Mesendoderm (in vitro differentiated cells): Measurements from ENCODE around the gene MYL6.
"Not testable (repeated sequence)": the region's sequence is repeated elsewhere in the genome, so short reads cannot be mapped to it uniquely, and the experiment has no call there.

ENCODE experiments used
- DNase-seq: peaks from one replicate; pipeline ENCODE4 v3.0.0; 2013
- H2AK5ac ChIP-seq: 2 replicates; pipeline ENCODE4 v1.6.1; 2013; ENCODE audit warnings: low read length, inconsistent platforms
- H2BK120ac ChIP-seq: 2 replicates; pipeline ENCODE4 v1.6.1; 2013; ENCODE audit warnings: low read depth, mild to moderate bottlenecking, low read length, moderate library complexity, mixed read lengths
- H2BK15ac ChIP-seq: replicated peaks from 2 replicates; pipeline ENCODE4 v1.6.1; 2013; ENCODE audit warnings: low read depth, mild to moderate bottlenecking, moderate library complexity
- H2BK5ac ChIP-seq: 2 replicates; pipeline ENCODE4 v1.6.1; 2013; ENCODE audit warnings: low read length, inconsistent platforms
- H3K18ac ChIP-seq: 2 replicates; pipeline ENCODE4 v1.6.1; 2013; ENCODE audit warnings: mild to moderate bottlenecking, low read length, mixed read lengths
- H3K23ac ChIP-seq: one replicate; pipeline ENCODE4 v1.6.1; 2013; ENCODE audit warnings: low read length
- H3K27ac ChIP-seq: 2 replicates; pipeline ENCODE4 v1.5.1; 2013; ENCODE audit warnings: low read depth, mild to moderate bottlenecking, inconsistent platforms, low read length, moderate library complexity
- H3K27me3 ChIP-seq: 2 replicates; pipeline ENCODE4 v1.6.1; 2013; ENCODE audit warnings: low read length, control low read depth, mild to moderate bottlenecking, inconsistent platforms; ENCODE audit not compliant: insufficient read depth, poor library complexity
- H3K36me3 ChIP-seq: 2 replicates; pipeline ENCODE4 v1.6.1; 2013; ENCODE audit warnings: low read length, inconsistent platforms; ENCODE audit not compliant: control insufficient read depth, insufficient read depth
- H3K4ac ChIP-seq: one replicate; pipeline ENCODE4 v1.6.1; 2013; ENCODE audit warnings: low read depth, mild to moderate bottlenecking, low read length, moderate library complexity
- H3K4me1 ChIP-seq: 2 replicates; pipeline ENCODE4 v1.6.1; 2013; ENCODE audit warnings: low read depth, low read length, inconsistent platforms; ENCODE audit not compliant: control insufficient read depth
- H3K4me2 ChIP-seq: 2 replicates; pipeline ENCODE4 v1.6.1; 2013; ENCODE audit warnings: low read length
- H3K4me3 ChIP-seq: 2 replicates; pipeline ENCODE4 v1.5.1; 2013; ENCODE audit warnings: mild to moderate bottlenecking, low read length
- H3K56ac ChIP-seq: one replicate; pipeline ENCODE4 v1.6.1; 2013; ENCODE audit warnings: low read length
- H3K79me1 ChIP-seq: 2 replicates; pipeline ENCODE4 v1.6.1; 2013; ENCODE audit warnings: low read length, inconsistent platforms
- H3K79me2 ChIP-seq: 2 replicates; pipeline ENCODE4 v1.6.1; 2013; ENCODE audit warnings: mild to moderate bottlenecking, low read length; ENCODE audit not compliant: control insufficient read depth, insufficient read depth
- H3K9ac ChIP-seq: 2 replicates; pipeline ENCODE4 v1.6.1; 2013; ENCODE audit warnings: low read length, inconsistent platforms
- H4K5ac ChIP-seq: one replicate; pipeline ENCODE4 v1.6.1; 2013; ENCODE audit warnings: low read length
- H4K8ac ChIP-seq: one replicate; pipeline ENCODE4 v1.6.1; 2013; ENCODE audit warnings: low read depth, mild to moderate bottlenecking, control low read depth, low read length, moderate library complexity
- WGBS: extraction: QIAGEN DNeasy Blood & Tissue Kit; methylation state at CpG from one replicate; pipeline ENCODE4 v1.1.7; 2013; ENCODE audit warnings: low lambda C conversion rate, missing lambda C conversion rate; ENCODE audit not compliant: insufficient coverage; ENCODE audit errors: extremely low coverage; 5-methylcytosine and 5-hydroxymethylcytosine counted together

MYL6 gene

GRCh38 chr12:56117082-56117706 is 41.0 kb upstream of the MYL6 start:
- H2BK15ac ChIP-seq, H3K18ac ChIP-seq, DNase-seq, H2BK5ac ChIP-seq, H2AK5ac ChIP-seq, H2BK120ac ChIP-seq, H4K8ac ChIP-seq, H3K36me3 ChIP-seq, H3K79me1 ChIP-seq, H3K4ac ChIP-seq, H3K23ac ChIP-seq, H3K4me1 ChIP-seq, H3K27me3 ChIP-seq: not testable (repeated sequence)
- Histone ChIP-seq H3K79me2 (peaks cover 11% of the 10 kb centered on the region), H4K5ac (peak overlapping the region; percentile 93), H3K27ac (peak overlapping the region; percentile 46), H3K56ac (peak overlapping the region; percentile 98), H3K4me3 (peak overlapping the region; percentile 88), H3K9ac (peak overlapping the region; percentile 98), H3K4me2 (peak overlapping the region; percentile 45)
- no CpG with 5 or more reads among the region's 16 CpGs for WGBS

GRCh38 chr12:56117778-56118687 is 40.1 kb upstream of the MYL6 start, which contains the start of gene ZC3H10:
Gene ZC3H10 (plus strand): TSS chr12:56118266. CDS start chr12:56120563, 2,297 bp downstream.
- peak; percentile 100 for DNase-seq
- WGBS = no CpG with 5 or more reads among the region's 61 CpGs
- peak within 1 kb of the TSS; percentile 98 for H3K9ac ChIP-seq
- peaks cover 7% of the 10 kb centered on the region for H3K4me1 ChIP-seq
- H3K27me3 ChIP-seq = no peaks in the 10 kb centered on the region
- H2AK5ac ChIP-seq = peak within 1 kb of the TSS; percentile 1
- H3K4me2 ChIP-seq = peak within 1 kb of the TSS; percentile 94
- peaks cover 11% of the 10 kb centered on the region for H3K79me2 ChIP-seq
- peak within 1 kb of the TSS; percentile 46 for H3K27ac ChIP-seq
- H3K4me3 ChIP-seq = peak within 1 kb of the TSS; percentile 88
- no peak within 1 kb of the TSS for H2BK15ac ChIP-seq
- H2BK5ac ChIP-seq = no peak within 1 kb of the TSS
- H3K36me3 ChIP-seq = peaks cover 3% of the 10 kb centered on the region
- no peak within 1 kb of the TSS for H4K8ac ChIP-seq
- no peak within 1 kb of the TSS for H4K5ac ChIP-seq
- H2BK120ac ChIP-seq = no peak within 1 kb of the TSS
- no peak within 1 kb of the TSS for H3K4ac ChIP-seq
- H3K56ac ChIP-seq = peak within 1 kb of the TSS; percentile 98
- H3K79me1 ChIP-seq = no peaks in the 10 kb centered on the region
- H3K23ac ChIP-seq = no peak within 1 kb of the TSS
- peak within 1 kb of the TSS; percentile 35 for H3K18ac ChIP-seq

GRCh38 chr12:56118688-56119357 is 39.3 kb upstream of the MYL6 start:
- peaks cover 7% of the 10 kb centered on the region for H3K4me1 ChIP-seq
- no peak overlapping the region for H2BK15ac ChIP-seq
- no peak overlapping the region for H3K23ac ChIP-seq
- WGBS = no CpG with 5 or more reads among the region's 13 CpGs
- no peak overlapping the region for H2BK5ac ChIP-seq
- peak overlapping the region; percentile 96 for H3K56ac ChIP-seq
- no peaks in the 10 kb centered on the region for H3K79me1 ChIP-seq
- no peak for DNase-seq
- no peak overlapping the region for H2BK120ac ChIP-seq
- H3K27me3 ChIP-seq = no peaks in the 10 kb centered on the region
- H4K8ac ChIP-seq = no peak overlapping the region
- H3K9ac ChIP-seq = peak overlapping the region; percentile 73
- H2AK5ac ChIP-seq = peak overlapping the region; percentile 1
- H3K79me2 ChIP-seq = peaks cover 11% of the 10 kb centered on the region
- peak overlapping the region; percentile 35 for H3K18ac ChIP-seq
- H3K4me3 ChIP-seq = peak overlapping the region; percentile 70
- H4K5ac ChIP-seq = no peak overlapping the region
- peak overlapping the region; percentile 46 for H3K27ac ChIP-seq
- H3K4me2 ChIP-seq = peak overlapping the region; percentile 41
- H3K4ac ChIP-seq = no peak overlapping the region
- H3K36me3 ChIP-seq = peaks cover 2% of the 10 kb centered on the region

GRCh38 chr12:56119361-56119796 is 38.8 kb upstream of the MYL6 start:
- Histone ChIP-seq H3K56ac (peak overlapping the region; percentile 96), H3K4me3 (no peak overlapping the region), H3K27ac (no peak overlapping the region), H3K79me1 (peaks cover 2% of the 10 kb centered on the region), H3K4me2 (no peak overlapping the region), H3K9ac (peak overlapping the region; percentile 73), H2BK15ac (no peak overlapping the region), H3K36me3 (peaks cover 2% of the 10 kb centered on the region), H3K27me3 (no peaks in the 10 kb centered on the region), H3K4me1 (peaks cover 7% of the 10 kb centered on the region), H3K18ac (no peak overlapping the region), H2AK5ac (no peak overlapping the region), H4K5ac (no peak overlapping the region), H3K23ac (no peak overlapping the region), H3K79me2 (peaks cover 11% of the 10 kb centered on the region), H2BK120ac (no peak overlapping the region), H3K4ac (no peak overlapping the region), H2BK5ac (no peak overlapping the region), H4K8ac (no peak overlapping the region)
- peak; percentile 98 for DNase-seq
- no CpG with 5 or more reads among the region's 2 CpGs for WGBS

DNA sequence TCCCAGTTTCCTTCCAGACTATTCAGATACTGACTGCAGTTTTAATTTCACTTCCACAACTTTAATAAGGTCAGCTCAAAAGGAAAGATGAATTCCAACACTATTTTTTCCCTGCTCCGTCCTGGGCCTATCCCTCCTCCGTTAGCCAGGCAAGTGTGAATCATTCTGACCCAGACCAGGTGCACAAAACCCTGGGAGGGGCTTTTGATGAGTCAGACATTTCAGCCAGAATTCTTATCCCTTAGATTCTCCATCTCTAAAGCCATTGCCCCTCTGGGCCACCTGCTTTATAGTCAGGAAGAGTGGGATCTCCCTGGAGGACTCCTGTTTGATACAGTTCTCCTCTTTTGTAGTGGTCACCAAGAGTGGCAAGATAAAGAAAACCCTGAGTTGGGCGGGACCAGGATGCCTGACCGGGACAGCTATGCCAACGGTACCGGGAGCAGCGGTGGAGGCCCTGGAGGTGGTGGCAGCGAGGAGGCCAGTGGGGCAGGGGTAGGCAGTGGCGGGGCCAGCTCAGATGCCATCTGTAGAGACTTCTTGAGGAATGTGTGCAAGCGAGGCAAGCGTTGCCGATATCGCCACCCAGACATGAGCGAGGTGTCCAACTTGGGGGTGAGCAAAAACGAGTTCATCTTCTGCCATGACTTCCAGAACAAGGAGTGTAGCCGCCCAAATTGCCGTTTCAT is 37.9 kb upstream of the MYL6 start:
- Histone ChIP-seq H3K4me3 (no peak overlapping the region), H3K79me2 (peaks cover 11% of the 10 kb centered on the region), H3K56ac (no peak overlapping the region), H3K27ac (no peak overlapping the region), H3K27me3 (no peaks in the 10 kb centered on the region), H3K23ac (no peak overlapping the region), H2BK15ac (no peak overlapping the region), H3K4me1 (peaks cover 6% of the 10 kb centered on the region), H4K8ac (no peak overlapping the region), H3K9ac (no peak overlapping the region), H3K36me3 (peaks cover 2% of the 10 kb centered on the region), H4K5ac (no peak overlapping the region), H2BK5ac (no peak overlapping the region), H3K18ac (no peak overlapping the region), H3K79me1 (peaks cover 2% of the 10 kb centered on the region), H2AK5ac (no peak overlapping the region), H3K4ac (no peak overlapping the region), H2BK120ac (no peak overlapping the region), H3K4me2 (no peak overlapping the region)
- DNase-seq = peak; percentile 33
- no CpG with 5 or more reads among the region's 17 CpGs for WGBS
